Tibial nerve (tissue), 4 donors: ENCODE measurements around the gene LARGE2. TPM values are rescaled to one million over a fixed set of nuclear protein-coding genes. Genes with fewer than 3 reads are reported as not detected.
A peak's percentile ranks its signal among the peaks of the same experiment; 100 is the strongest.

Experiments used
- DNase-seq, 2 donors: peaks; one replicate each; pipeline ENCODE4 v3.0.0-alpha.2; 2019; ENCODE audit warnings: low spot score in 2 of 2
- H3K27ac ChIP-seq, 4 donors: fragments of 200-600 bp; sonication (generic) in 3 of 4; one replicate each; pipeline ENCODE4 v1.5.1; 2017 to 2019; ENCODE audit warnings: mild to moderate bottlenecking in 1 of 4
- H3K27me3 ChIP-seq, 2 donors: fragments of 200-600 bp; sonication (generic) in 1 of 2; one replicate each; pipeline versions ENCODE4 v1.5.1 to v1.6.0; 2017 to 2019
- H3K36me3 ChIP-seq, 3 donors: fragments of 200-600 bp; sonication (generic); one replicate each; pipeline ENCODE4 v1.5.1; 2018 to 2019
- H3K4me1 ChIP-seq, 4 donors: fragments of 200-600 bp; sonication (generic) in 3 of 4; one replicate each; pipeline ENCODE4 v1.5.1; 2017 to 2019
- H3K4me3 ChIP-seq, 4 donors: fragments of 200-600 bp; sonication (generic) in 3 of 4; one replicate each; pipeline ENCODE4 v1.5.1; 2017 to 2019; ENCODE audit warnings: mild to moderate bottlenecking in 1 of 4, moderate library complexity in 1 of 4
- H3K9me3 ChIP-seq, 4 donors: fragments of 200-600 bp; sonication (generic) in 3 of 4; one replicate each; pipeline ENCODE4 v1.5.1; 2017 to 2019
- CTCF ChIP-seq, 5 experiments: fragments of 200-600 bp in 3 of 5; fragments of 450-650 bp in 2 of 5; sonication (generic) in 3 of 5; IDR thresholded peaks; one replicate each; pipeline ENCODE4 v1.5.1; 2016 to 2019; ENCODE audit warnings: antibody characterized with exemption in 5 of 5, mild to moderate bottlenecking in 3 of 5, moderate library complexity in 2 of 5
- EP300 ChIP-seq, 2 donors: sonication (generic); formaldehyde crosslinking; IDR thresholded peaks; one replicate each; pipeline ENCODE4 v1.6.1; 2017; ENCODE audit warnings: antibody characterized with exemption in 2 of 2, mild to moderate bottlenecking in 1 of 2
- POLR2A ChIP-seq, 2 donors: fragments of 450-650 bp; IDR thresholded peaks; one replicate each; pipeline ENCODE4 v1.6.1; 2017; ENCODE audit warnings: antibody characterized with exemption in 2 of 2, mild to moderate bottlenecking in 2 of 2, moderate library complexity in 2 of 2
- WGBS, 2 donors: methylation state at CpG; one replicate each; pipeline ENCODE4 v1.1.5; 2018; 5-methylcytosine and 5-hydroxymethylcytosine counted together
- total RNA-seq, 4 donors: library from RNA; depleted of rRNA; stranded (reverse); fragments of >200 nt; gene quantifications; one replicate each; pipeline ENCODE4 v1.1.0, GENCODE V29; 2016

Gene LARGE2
- total RNA-seq, 4 donors from 2014 or later: not detected

GRCh38 chr11:45945397-45945999, 23.0 kb downstream of the LARGE2 start:
- peaks cover 0 to 96% (median 9%) of the 10 kb centered on the region in 3 donors for H3K36me3 ChIP-seq
- WGBS, 2 donors: 81 to 89% methylated on average over 3 of the region's 3 CpGs

GRCh38 chr11:45947885-45948284, 25.4 kb downstream of the LARGE2 start:
- 88 to 100% methylated on average over 1 of the region's 1 CpG for WGBS, 2 donors
- no peak for DNase-seq
- H3K36me3 ChIP-seq: peaks cover 0 to 94% (median 9%) of the 10 kb centered on the region in 3 donors
- H3K4me1 ChIP-seq: peaks cover 0 to 12% (median 0%) of the 10 kb centered on the region in 4 donors
- H3K4me3 ChIP-seq: no peak overlapping the region
- H3K27me3 ChIP-seq: no peaks in the 10 kb centered on the region
- no peak overlapping the region for H3K27ac ChIP-seq
- H3K9me3 ChIP-seq: no peaks in the 10 kb centered on the region
- TF ChIP-seq CTCF (IDR thresholded peaks at IDR 0.05) (no peak), POLR2A (IDR thresholded peaks at IDR 0.05) (no peak), EP300 (IDR thresholded peaks at IDR 0.05) (no peak)

More at GRCh38 chr11:45945397-45945999, 23.0 kb downstream of the LARGE2 start:
- DNase-seq: no peak
- Histone ChIP-seq H3K4me3 (no peak overlapping the region), H3K9me3 (no peaks in the 10 kb centered on the region), H3K4me1 (peaks cover 0 to 12% (median 0%) of the 10 kb centered on the region in 4 donors), H3K27ac (no peak overlapping the region), H3K27me3 (no peaks in the 10 kb centered on the region)
- TF ChIP-seq EP300 (IDR thresholded peaks at IDR 0.05) (no peak), POLR2A (IDR thresholded peaks at IDR 0.05) (no peak), CTCF (IDR thresholded peaks at IDR 0.05) (no peak)

GRCh38 chr11:45948356-45948755, 25.9 kb downstream of the LARGE2 start:
- Histone ChIP-seq H3K36me3 (peaks cover 0 to 93% (median 9%) of the 10 kb centered on the region in 3 donors), H3K27ac (no peak overlapping the region), H3K4me1 (peaks cover 0 to 12% (median 0%) of the 10 kb centered on the region in 4 donors), H3K9me3 (no peaks in the 10 kb centered on the region), H3K27me3 (no peaks in the 10 kb centered on the region), H3K4me3 (no peak overlapping the region)
- 76 to 79% methylated on average over 3 of the region's 3 CpGs for WGBS, 2 donors
- TF ChIP-seq POLR2A (IDR thresholded peaks at IDR 0.05): no peak
- no peak for TF ChIP-seq EP300 (IDR thresholded peaks at IDR 0.05)
- no peak for TF ChIP-seq CTCF (IDR thresholded peaks at IDR 0.05)
- DNase-seq: no peak

GRCh38 chr11:45949992-45950407, 27.5 kb downstream of the LARGE2 start:
- no peaks in the 10 kb centered on the region for H3K27me3 ChIP-seq
- H3K4me1 ChIP-seq: peaks cover 0 to 12% (median 0%) of the 10 kb centered on the region in 4 donors
- 79 to 88% methylated on average over 1 of the region's 1 CpG for WGBS, 2 donors
- peak in 1 of 2 donors; percentile 21 for DNase-seq
- TF ChIP-seq POLR2A (IDR thresholded peaks at IDR 0.05) (no peak), EP300 (IDR thresholded peaks at IDR 0.05) (peak in 1 of 2 donors; percentile 18)
- no peaks in the 10 kb centered on the region for H3K9me3 ChIP-seq
- no peak overlapping the region for H3K4me3 ChIP-seq
- no peak overlapping the region for H3K27ac ChIP-seq
- peaks cover 0 to 85% (median 9%) of the 10 kb centered on the region in 3 donors for H3K36me3 ChIP-seq

- Histone ChIP-seq H3K4me3 (no peak overlapping the region), H3K4me1 (peaks cover 0 to 21% (median 0%) of the 10 kb centered on the region in 4 donors), H3K36me3 (peaks cover 0 to 54% (median 0%) of the 10 kb centered on the region in 3 donors), H3K27ac (no peak overlapping the region), H3K9me3 (no peaks in the 10 kb centered on the region), H3K27me3 (no peaks in the 10 kb centered on the region)
- DNase-seq: no peak
- TF ChIP-seq EP300 (IDR thresholded peaks at IDR 0.05) (no peak), POLR2A (IDR thresholded peaks at IDR 0.05) (no peak), CTCF (IDR thresholded peaks at IDR 0.05) (no peak)
- WGBS, 2 donors: 85 to 92% methylated on average over 1 of the region's 1 CpG
Measured at GRCh38 chr11:45959851-45960250, 37.4 kb downstream of the LARGE2 start.
